HG03039 (cell line): ENCODE results near the gene KMT2A.
"Not testable (repeated sequence)": the region's sequence is repeated elsewhere in the genome, so short reads cannot be mapped to it uniquely, and the experiment has no call there.

Experiments used
- ATAC-seq: cut with Tn5 transposase; IDR thresholded peaks from one replicate; pipeline ENCODE4 v1.9.1; 2021; ENCODE audit warnings: mild to moderate bottlenecking, moderate library complexity; ENCODE audit not compliant: unreplicated experiment

KMT2A gene

DNA sequence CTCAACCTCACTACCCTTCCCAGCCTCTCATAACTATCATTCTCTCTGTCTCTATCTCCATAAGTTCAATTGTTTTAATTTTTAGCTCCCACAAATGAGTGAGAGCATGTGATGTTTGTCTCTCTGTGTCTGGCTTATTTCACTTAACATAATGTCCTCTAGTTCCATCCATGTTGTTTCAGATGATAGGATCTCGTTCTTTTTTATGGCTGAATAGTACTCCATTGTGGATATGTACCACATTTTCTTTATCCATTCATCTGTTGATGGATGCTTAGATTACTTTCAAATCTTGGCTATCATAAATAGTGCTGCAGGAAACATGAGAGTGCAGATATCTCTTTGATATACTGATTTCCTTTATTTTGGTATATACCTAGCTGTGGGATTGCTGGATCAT, 44.9 kb downstream of the KMT2A start:
- not testable (repeated sequence) for ATAC-seq

DNA sequence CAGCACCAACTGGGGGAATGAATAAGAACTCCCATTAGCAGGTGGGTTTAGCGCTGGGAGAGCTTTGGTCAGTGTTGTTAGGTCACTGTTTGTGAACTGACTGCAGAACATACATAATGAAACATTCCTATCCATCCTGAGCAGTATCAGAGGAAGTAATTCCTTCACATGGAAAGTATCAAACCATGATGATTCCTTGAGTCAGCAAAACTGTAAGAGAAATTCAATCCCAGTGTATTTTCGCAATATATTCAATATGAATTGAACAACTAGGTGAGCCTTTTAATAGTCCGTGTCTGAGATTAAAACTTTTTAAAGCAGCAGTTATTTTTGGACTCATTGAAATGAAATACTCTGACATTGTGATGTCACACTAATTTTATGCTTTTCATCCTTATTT, 48.1 kb downstream of the KMT2A start:
- ATAC-seq, result no peak

DNA sequence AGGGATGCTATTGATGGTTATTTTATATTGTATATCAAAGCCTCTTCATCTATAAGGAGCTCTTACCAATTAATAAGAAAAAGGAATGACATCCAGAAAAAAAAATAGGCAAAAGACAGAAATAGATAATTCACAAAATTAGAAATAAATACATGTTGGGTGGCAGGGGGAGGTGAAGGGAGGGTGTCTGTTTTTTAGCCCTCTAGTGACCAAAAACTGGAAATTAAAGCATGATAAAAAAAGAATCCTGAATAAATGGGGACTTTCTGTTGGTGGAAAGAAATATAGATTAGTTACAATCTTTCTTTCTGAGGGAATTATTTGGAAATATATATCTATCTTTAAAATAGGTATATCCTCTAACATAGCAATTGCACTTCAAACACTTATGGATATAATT, 49.0 kb downstream of the KMT2A start:
- no peak for ATAC-seq

DNA sequence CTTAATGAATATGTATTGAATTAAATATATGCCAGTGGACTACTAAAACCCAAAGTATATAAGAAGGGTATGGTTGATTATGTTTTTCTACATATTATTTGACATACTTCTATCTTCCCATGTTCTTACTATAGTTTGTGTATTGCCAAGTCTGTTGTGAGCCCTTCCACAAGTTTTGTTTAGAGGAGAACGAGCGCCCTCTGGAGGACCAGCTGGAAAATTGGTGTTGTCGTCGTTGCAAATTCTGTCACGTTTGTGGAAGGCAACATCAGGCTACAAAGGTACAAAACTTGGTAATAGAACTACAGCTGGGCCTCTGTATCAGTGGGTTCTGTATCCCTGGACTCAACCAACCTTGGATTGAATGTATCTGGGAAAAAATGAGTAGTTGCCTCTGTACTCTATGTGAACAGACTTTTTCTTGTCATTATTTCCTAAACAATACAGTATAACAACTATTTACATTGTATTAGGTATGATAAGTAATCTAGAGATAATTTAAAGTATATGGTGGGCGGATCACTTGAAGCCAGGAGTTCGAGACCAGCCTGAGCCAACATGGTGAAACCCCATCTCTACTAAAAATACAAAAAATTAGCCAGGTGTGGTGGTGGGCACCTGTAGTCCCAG, 52.3 kb downstream of the KMT2A start:
- ATAC-seq, result no peak

DNA sequence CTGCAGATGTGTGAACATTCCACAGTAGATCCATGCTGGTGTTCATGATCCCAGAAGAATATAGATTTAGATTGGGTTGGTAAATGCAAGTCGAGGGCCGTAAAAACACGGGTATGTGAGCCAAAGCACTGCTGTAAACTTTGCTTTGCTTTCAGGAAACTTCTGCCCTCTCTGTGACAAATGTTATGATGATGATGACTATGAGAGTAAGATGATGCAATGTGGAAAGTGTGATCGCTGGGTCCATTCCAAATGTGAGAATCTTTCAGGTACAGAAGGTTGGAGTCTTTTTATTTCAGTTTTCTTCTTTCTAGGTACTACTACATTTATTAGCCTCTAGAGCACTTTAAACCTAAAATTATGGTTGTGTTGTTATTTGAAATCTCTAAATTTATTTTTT, 54.7 kb downstream of the KMT2A start:
- no peak for ATAC-seq

DNA sequence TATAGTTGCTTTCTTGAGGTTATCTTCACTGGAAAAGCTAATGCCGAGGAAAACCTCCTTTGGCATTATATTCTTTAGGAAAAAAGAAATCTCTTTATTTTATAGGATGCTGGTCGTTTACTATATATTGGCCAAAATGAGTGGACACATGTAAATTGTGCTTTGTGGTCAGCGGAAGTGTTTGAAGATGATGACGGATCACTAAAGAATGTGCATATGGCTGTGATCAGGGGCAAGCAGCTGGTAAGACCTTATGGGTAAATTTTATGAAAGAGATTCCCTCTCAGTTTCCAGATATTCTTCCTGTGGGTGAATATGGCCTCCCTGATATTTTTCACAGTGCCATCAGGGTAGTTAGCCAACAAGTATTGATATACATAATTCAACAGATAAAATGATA, 61.5 kb downstream of the KMT2A start:
- ATAC-seq, result no peak

DNA sequence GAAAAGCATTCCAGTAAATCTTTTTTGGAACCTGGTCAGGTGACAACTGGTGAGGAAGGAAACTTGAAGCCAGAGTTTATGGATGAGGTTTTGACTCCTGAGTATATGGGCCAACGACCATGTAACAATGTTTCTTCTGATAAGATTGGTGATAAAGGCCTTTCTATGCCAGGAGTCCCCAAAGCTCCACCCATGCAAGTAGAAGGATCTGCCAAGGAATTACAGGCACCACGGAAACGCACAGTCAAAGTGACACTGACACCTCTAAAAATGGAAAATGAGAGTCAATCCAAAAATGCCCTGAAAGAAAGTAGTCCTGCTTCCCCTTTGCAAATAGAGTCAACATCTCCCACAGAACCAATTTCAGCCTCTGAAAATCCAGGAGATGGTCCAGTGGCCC, 66.9 kb downstream of the KMT2A start:
- ATAC-seq, result no peak

DNA sequence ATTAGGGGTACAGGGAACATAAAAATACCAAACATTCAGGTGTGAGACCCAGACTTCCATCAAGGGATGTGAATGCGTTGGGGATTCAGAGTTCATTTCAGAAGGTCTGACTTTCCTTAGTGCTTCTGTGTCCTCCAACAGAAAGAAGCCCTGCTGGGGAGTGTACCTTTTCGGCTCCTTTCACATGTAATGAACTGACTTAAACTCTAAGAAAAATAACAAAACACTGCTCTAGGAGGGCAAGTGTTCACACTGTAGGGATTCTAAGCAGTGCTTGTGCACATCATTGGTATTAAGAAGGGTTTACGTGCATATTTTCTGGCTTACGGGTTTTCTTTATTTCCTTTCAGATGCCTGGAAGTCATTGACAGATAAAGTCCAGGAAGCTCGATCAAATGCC, 75.3 kb downstream of the KMT2A start:
- no peak for ATAC-seq

DNA sequence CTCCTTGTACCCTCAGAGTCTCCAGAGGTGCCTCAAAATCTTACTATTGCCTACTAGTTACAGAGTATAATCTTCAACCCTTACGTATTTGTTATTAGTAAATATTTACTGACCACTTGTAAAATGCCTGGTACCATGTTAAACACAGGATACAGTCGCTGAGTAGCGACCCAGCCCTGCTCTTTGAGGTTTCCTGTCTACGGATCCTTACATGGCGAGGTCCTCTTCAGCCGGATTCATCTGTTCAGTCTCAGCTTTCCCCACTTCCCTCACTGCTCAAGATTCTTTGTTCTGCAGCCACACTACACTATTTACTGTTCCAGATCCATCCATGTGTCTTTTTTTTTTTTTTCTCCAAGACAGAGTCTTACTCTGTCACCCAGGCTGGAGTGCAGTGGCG, 77.8 kb downstream of the KMT2A start:
- no peak for ATAC-seq

DNA sequence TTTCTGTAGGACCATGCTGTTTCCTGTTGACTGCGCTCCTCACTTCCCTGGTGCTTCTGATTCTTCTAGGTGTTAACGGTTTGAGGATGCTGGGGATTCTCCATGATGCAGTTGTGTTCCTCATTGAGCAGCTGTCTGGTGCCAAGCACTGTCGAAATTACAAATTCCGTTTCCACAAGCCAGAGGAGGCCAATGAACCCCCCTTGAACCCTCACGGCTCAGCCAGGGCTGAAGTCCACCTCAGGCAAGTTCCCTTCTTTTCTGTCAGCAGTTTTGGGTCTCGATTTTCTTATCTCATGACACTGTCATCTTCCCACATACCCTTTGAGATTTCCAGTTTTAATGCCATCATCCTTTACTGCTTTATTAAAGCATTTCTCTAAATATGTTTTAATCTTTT, 83.3 kb downstream of the KMT2A start:
- no peak for ATAC-seq

DNA sequence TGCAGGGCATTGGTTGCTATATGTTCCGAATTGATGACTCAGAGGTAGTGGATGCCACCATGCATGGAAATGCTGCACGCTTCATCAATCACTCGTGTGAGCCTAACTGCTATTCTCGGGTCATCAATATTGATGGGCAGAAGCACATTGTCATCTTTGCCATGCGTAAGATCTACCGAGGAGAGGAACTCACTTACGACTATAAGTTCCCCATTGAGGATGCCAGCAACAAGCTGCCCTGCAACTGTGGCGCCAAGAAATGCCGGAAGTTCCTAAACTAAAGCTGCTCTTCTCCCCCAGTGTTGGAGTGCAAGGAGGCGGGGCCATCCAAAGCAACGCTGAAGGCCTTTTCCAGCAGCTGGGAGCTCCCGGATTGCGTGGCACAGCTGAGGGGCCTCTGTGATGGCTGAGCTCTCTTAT, 85.6 kb downstream of the KMT2A start:
- no peak for ATAC-seq

DNA sequence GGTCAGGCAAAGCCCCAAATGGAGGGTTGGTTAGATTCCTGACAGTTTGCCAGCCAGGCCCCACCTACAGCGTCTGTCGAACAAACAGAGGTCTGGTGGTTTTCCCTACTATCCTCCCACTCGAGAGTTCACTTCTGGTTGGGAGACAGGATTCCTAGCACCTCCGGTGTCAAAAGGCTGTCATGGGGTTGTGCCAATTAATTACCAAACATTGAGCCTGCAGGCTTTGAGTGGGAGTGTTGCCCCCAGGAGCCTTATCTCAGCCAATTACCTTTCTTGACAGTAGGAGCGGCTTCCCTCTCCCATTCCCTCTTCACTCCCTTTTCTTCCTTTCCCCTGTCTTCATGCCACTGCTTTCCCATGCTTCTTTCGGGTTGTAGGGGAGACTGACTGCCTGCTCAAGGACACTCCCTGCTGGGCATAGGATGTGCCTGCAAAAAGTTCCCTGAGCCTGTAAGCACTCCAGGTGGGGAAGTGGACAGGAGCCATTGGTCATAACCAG, 86.3 kb downstream of the KMT2A start:
- no peak for ATAC-seq

DNA sequence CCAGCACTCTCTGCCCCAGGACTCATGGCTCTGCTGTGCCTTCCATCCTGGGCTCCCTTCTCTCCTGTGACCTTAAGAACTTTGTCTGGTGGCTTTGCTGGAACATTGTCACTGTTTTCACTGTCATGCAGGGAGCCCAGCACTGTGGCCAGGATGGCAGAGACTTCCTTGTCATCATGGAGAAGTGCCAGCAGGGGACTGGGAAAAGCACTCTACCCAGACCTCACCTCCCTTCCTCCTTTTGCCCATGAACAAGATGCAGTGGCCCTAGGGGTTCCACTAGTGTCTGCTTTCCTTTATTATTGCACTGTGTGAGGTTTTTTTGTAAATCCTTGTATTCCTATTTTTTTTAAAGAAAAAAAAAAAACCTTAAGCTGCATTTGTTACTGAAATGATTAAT, 88.1 kb downstream of the KMT2A start:
- no peak for ATAC-seq

DNA sequence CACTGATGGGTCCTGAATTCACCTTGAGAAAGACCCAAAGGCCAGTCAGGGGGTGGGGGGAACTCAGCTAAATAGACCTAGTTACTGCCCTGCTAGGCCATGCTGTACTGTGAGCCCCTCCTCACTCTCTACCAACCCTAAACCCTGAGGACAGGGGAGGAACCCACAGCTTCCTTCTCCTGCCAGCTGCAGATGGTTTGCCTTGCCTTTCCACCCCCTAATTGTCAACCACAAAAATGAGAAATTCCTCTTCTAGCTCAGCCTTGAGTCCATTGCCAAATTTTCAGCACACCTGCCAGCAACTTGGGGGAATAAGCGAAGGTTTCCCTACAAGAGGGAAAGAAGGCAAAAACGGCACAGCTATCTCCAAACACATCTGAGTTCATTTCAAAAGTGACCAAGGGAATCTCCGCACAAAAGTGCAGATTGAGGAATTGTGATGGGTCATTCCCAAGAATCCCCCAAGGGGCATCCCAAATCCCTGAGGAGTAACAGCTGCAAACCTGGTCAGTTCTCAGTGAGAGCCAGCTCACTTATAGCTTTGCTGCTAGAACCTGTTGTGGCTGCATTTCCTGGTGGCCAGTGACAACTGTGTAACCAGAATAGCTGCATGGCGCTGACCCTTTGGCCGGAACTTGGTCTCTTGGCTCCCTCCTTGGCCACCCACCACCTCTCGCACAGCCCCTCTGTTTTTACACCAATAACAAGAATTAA, 88.6 kb downstream of the KMT2A start:
- no peak for ATAC-seq

DNA sequence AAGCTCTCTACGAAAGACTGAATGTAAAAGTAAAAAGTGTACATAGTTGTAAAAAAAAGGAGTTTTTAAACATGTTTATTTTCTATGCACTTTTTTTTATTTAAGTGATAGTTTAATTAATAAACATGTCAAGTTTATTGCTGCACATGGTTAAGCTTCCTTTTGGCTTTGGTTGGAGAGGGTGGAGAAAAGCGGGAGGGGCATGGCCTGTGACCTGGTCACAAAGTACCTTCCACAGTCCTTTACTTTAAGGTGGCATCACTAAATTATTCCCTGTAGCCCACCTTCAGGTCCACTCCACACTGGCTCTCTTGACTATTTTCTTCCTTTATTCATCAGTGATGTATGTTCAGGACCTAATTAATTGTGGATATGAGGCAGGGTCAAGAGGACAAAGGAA, 90.4 kb downstream of the KMT2A start:
- ATAC-seq, result no peak

DNA sequence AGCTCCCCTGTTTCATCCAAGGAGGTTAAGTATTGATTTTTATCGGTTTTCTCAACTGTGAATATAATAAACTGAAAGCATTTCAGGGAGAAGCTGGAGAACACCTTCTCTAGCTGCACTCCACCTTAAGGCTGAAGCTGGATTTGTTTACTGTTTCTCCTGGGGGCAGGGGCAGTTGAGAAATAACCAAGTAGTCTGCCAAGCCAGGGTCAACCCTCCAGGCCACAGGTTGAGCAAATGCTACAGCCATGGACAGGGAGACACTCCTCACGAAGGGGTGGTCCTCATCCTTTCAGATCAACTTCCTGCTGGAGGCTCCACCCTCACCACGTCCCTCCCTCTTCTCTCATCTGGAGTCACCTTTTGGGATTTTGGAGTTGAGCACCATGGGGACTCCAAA, 90.8 kb downstream of the KMT2A start, which contains the start of gene TTC36:
Gene TTC36, plus strand, starts transcription at position 366 of the 400 bp plus-strand sequence. Its CDS starts 21 bp downstream, at position 387.
- ATAC-seq, result no peak

DNA sequence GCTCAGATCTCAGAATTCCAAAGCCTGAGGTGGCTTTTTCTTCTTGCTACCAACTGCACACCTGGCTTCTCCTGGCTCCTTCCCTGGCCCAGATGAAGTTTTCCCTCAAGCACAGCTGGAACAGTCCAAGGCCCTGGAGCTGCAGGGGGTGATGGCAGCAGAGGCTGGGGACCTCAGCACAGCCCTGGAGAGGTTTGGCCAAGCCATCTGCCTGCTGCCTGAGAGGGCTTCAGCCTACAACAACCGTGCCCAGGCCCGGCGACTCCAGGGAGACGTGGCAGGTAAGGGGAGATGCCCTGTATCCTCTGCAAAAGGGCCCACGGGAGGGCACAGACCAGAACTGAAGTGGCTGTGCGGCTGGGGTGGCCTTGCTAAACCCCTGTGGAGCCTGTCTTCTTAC, 92.2 kb downstream of the KMT2A start:
- no peak for ATAC-seq

DNA sequence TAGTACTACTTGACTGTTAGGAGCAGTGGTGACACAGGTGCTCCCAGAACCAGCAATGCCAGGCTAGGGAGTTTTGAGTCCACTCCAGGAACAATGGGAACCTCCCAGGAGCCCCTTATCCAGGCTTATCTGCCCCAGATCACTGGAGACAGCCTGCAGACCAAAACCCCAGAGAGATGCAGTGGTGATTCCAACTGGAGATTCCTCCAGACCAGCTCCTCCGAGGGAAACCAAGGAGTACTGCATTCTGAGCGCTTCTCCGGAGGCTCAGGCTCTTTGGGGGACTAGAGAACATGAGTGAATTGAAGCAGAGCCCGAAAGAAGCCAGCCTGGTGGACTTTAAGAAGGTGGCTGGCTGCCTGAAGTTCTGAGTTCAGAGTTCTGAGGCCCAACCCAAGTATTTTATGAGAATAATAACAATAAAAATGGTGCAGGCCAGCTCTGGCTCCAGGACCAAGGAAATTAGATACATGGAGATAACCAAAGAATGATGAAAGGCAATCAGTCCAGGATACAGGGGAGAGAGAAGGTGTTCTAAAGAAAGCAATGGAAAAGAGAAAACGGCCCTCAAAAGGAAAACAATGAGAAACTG, 93.4 kb downstream of the KMT2A start:
- ATAC-seq, result no peak

DNA sequence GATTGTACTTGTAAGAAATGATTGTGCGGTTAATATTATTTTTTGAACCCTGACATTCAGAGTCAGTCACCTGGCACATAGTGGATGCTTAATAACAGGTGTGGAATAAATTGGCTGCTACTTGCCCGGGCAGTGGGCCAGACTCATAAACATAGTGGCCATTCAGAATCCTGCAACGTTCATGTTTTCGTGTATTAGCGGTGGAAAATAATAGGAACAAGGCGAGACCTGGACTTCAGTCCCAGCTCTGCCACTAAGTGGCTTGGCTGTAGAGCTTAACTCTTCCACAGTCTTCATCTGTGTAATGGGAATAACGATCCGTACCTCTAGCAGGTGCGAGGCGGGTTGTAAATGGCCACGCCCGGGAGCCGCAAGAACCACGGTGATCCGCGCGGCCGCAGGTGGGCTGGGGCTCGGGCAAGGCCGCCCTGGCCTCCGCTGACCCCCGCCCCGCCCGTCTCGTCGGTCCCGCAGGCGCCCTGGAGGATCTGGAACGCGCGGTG, 93.9 kb downstream of the KMT2A start:
- no peak for ATAC-seq

DNA sequence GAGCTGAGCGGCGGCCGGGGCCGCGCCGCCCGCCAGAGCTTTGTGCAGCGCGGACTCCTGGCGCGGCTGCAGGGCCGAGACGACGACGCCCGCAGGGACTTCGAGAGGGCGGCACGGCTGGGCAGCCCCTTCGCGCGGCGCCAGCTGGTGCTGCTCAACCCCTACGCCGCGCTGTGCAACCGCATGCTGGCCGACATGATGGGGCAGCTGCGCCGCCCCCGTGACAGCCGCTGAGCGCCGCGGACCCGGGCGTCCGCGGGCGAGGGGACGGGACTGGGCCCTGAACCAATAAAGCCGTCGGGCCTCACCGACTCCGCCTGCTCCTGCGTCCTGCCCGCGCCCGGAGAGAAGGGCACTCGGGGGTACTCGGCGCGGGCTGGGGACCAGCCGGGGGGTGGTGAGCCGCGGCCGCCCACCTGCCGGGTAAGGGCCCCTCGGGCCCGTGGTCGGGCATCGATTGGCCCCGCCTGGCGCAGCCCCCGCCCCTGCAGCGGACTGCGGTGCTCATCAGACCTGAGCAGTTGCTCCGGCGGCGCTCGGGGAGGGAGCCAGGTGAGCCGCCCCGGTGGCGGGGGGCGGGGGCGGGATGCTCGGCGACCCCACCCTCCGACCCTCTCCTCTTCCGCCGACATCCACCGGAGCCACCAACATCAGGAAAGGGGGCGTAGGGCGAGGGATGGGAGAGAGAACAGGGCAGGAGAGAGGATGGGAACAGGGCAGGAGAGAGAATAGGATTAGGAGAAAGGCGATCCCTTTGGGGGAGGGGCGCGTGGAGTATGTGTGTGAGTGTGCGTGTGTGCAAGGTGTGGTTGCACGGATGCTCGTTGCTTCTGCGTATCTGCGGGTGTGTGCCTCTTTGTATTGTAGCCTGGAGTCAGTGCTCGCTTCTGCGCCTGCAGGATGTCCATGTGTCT, 94.6 kb downstream of the KMT2A start, which contains the start of gene TMEM25:
Gene TMEM25, plus strand, starts transcription at position 510 of the 914 bp plus-strand sequence. CDS start 610 bp downstream, outside the sequence.
- ATAC-seq, result peak; percentile 54

DNA sequence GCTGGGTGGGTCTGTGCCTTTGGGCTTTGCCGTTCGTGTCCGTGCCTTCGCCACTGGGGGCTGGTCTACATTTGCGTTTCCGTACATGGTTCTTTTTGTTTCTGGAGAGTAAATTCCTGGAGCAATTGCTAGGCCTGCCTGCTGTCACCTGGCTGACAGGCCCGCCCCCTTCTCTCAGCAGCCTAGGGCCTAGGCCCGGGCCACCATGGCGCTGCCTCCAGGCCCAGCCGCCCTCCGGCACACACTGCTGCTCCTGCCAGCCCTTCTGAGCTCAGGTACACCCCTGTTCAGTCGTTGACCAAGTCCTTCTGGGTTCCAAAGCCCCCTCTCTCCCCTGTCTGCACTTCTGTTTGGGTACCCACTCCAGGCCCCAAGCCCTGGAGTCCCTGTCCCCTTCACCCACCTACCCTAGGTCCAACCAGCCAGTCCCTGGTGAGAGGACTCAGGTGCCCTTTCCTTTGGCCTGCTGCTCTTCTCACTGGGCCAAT, 95.3 kb downstream of the KMT2A start:
- ATAC-seq, result no peak
